HG03196 (cell line): ENCODE measurements around the gene DRC3.
"Not testable (repeated sequence)": the region's sequence is repeated elsewhere in the genome, so short reads cannot be mapped to it uniquely, and the experiment has no call there.

Source experiments
- ATAC-seq: cut with Tn5 transposase; IDR thresholded peaks from one replicate; pipeline ENCODE4 v1.9.1; 2021; ENCODE audit not compliant: unreplicated experiment

The DRC3 gene

DNA sequence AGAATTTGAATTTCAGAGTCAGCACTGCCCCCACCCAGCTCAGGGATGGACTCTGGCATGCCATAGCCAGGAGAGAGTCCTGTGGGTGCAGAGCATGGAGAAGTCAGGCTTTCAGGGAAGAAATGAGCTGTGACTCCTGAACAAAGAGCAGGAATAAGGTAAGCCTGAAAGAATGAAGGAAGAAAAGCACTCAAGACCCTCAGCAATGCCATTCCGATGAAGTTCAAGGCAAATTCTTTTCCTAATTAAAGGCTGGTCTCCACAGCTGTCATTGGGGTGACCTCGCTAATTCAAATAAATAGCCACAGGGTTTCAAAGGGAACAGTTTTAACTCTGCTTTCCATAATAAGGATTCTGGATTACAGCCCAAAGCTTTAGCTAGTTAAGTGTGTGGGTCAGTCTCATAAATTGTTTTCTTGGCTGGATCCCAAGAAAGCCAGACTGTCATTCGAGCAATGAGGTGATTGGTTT, 32.2 kb upstream of the DRC3 start:
- ATAC-seq, result no peak

DNA sequence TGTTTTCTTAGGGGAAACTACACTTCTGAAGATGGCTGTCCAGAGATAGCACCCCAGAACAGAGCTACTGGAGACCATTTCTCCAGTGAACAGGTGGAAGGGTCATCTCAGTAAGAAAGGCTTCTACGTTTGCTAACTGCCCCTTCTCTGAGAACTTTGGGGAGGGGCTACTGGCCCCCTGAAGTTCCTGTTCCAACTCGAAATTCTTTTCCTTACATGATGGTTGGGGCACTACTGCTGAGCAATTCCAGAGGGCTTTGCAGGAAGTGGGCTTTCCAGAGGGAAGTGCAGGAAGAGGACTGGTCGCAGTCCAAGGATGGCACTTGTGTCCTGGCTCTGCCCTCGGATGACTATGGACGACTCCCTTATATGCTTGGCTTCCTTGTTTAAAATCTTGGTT, 31.6 kb upstream of the DRC3 start:
- no peak for ATAC-seq

DNA sequence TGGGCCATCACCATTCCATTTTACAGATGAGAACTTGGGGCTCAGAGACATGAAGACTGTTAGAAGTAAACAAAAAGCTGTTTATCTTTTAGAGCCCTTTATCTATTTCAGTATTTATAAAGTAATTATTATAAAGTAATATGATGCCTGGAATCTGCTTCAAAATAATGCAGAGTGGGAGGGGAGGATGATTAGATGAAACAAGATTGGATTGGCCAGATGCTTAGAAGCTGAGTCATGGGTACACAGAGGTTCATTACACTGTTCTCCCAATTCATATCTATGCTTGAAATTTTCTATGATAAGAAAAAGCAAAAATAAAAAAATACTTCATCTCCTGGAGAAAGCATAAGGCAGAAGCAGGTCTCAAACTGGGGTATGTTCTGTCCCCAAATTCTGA, 29.8 kb upstream of the DRC3 start:
- no peak for ATAC-seq

DNA sequence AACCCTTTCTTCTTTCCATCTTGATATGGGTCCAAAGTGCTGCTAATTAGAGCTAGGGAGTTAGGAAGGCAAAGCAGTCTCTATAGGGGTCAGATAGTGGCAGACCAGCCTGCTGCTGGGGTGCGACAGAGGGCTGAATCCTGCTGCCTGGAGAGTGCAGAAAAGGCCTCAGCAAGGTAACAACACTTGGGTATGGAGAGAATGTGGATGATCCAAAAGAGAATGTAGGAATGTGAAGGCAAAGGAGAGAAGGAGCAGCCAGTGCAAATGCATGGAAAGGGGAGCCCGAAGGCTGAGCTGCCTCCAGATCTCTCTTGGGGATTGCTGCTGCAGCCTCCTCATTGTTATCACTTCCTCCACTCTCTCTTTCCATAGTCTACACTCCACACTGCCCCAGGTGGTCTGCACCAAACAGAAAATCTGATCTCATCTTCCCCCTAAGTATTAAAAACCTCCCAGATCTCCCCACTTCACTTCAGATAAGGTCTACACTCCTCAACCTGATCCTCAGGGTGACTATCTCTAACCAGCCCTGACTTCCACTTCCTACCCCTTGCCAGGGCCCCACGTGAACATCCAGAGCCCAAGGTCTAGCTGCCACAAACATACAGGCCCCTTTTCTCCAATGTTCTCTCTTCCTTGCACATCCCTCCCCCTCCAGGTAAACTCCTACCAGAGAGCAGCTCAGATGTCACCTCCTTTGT, 29.2 kb upstream of the DRC3 start:
- no peak for ATAC-seq

DNA sequence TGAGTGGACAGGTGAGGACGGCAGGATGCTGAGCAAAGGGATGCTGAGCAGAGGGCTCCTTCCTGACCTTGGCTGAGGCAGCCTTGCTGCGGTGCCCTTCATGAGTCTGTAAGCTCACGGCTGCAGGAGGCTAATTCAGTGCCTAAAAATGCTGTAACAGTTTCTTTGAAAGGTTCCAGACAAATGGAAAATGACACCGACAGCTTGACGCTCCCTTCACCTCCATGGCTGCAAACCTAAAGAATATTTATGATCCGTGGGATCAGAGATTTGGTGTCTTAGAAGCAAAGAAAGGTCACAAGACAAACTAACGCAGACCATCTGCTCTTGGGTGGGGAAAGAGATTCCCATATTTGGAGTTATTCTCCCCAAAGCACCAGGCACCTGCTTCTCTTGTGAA, 28.4 kb upstream of the DRC3 start:
- no peak for ATAC-seq

DNA sequence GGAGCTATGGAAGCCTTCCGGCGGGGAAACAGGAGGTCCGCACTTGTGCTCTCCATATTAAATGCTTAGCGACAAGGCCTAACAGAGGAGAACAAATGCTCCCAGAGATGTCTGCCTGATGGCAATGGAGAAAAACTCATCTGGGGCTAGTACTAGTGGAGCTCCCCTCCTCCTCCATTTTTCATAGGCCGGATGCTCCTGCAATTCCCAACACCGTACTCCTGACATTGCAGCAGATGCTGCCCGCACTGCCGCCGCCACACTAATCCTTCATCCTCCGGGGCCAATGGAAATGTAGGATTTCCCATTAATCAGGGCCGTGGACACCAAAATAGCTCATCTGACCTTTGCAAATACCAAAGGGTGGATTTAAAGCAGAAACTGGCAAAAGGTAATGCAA, 27.9 kb upstream of the DRC3 start:
- ATAC-seq, result no peak

DNA sequence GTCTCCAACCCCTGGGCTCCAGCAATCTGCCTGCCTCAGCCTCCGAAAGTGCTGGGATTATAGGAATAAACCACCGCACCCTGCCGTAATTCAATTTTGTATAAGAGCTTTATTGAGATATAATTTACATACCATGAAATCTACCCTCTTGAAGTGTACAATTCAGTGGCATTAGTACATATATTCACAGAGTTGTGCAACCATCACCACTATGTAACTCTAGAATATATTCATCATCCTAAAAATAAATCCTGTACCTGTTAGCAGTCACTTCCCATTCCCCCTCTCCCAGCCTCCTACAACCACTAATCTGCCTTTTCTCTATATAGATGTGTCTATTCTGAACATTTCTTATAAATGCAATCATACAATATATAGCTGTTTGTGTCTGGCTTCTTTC, 26.6 kb upstream of the DRC3 start:
- no peak for ATAC-seq

DNA sequence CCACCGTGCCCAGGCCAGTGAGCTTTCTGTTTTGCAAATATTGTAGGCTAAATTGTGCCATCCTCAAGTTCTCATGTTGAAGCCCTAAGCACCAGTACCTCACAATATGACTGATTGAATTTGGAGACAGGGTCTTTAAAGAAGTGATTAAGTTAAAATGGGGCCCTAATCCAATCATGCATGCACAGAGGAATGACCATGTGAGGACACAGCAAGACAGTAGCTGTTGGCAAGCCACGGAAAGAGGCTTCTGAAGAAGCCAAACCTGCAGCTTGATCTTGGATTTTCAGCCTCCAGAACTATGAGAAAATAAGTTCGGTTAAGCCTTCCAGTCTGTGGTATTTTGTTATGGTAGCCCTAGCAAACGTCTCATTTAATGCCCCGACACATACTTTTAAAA, 25.4 kb upstream of the DRC3 start:
- no peak for ATAC-seq

DNA sequence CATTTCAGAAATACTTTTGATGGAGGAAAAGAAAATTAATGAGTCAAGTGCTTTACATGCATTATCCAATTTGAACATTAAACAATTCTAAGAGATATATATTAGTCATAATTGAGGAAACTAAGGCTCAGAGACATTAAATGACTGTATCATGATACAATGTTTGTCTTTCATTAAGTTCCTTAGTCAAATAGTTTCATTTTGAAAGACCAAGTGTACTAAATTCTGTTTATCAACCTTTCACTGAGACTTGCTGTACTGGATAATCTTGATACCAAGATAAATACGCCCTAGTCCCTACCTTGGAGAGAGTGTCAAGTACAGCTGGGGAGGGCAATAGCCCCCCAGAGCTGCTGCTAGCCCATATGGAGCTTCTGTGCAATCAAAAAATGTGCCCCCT, 24.7 kb upstream of the DRC3 start:
- ATAC-seq, result no peak

DNA sequence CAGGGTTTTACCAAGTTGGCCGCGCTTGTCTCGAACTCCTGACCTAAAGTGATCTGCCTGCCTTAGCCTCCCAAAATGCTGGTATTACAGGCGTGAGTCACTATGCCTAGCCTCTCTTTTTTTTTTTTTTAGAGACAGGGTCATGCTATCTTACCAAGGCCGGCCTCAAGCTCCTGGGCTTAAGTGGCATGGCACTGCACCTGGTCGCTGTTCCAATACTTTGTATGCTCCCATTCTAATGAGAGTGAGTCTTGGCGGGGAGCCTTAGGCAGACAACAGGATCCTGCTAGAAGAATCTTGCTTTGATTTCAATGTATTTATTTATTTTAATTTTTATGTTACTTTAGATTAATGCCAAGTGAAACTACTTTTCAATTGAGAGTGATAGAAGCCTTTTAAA, 22.3 kb upstream of the DRC3 start:
- no peak for ATAC-seq

DNA sequence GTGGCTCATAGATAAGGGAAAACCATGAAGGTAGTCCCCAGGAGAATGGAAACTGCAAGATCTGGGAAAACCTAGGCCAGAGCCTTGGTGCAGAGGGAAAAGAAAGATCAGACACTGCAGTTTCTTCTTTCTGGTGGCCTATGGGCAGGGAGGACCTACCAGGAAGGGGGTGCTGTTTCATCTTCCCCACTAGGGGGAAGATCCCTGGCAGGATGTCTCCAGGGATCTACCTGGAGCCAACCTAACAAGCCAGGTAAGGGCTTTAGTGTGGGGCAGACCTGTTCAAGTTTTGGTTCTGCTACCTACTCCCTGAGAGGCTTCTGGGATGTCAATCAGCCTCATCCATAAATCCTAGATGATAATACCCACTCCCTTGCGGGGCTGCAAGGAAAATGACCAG, 21.9 kb upstream of the DRC3 start:
- ATAC-seq, result no peak

DNA sequence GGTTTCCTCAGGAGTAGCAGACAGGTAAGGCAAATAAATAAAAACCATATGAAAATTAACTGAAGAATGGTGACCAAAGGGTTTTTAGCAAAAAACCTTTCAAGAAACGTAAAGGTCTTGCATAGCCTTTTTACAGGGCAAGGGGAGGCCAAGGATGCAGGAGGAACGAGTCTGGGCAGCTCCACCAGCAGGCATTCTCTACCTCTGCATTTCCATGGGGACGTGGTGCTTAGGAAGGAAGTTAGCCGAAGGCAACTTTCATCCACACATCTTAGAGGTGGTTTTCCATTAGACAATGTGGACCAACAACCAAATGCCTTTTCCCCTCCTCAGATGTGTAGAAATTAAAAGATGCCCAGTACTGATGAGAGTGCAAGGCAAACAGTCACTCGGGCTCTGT, 21.1 kb upstream of the DRC3 start:
- no peak for ATAC-seq

DNA sequence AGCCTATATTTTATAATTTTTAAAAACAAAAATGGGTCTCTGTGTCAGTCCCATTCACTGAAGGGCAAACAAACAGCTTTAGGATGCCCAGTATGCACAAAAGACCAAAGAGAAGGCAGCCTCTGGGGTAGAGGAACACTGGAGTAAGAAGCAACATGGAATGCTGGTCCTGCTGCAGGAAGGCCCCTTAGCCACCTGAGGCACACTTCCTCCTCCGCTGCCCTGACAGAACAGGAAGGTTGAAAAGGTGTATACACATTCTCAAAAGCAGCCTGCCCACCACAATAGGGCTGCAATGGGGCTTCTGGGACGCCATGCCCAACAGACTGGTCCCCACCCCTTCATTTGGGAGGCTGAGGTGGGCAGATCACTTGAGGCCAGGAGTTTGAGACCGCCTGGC, 20.0 kb upstream of the DRC3 start:
- no peak for ATAC-seq

DNA sequence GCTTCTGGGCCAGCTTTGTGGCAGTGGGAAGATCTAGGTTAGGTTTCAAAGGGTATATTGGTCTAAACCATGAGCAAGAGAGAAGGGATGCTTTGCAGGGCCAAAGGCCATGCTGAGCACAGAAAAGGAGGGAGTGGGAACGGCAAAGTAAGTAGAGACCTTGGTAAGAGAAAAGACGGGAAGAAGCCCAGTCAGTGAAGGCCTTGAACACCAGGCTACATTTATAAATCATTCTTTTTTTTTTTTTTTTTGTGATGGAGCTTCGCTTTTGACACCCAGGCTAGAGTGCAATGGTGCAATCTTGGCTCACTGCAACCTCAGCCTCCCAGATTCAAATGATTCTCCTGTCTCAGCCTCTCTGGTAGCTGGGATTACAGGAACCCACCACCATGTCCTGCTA, 18.6 kb upstream of the DRC3 start:
- no peak for ATAC-seq

DNA sequence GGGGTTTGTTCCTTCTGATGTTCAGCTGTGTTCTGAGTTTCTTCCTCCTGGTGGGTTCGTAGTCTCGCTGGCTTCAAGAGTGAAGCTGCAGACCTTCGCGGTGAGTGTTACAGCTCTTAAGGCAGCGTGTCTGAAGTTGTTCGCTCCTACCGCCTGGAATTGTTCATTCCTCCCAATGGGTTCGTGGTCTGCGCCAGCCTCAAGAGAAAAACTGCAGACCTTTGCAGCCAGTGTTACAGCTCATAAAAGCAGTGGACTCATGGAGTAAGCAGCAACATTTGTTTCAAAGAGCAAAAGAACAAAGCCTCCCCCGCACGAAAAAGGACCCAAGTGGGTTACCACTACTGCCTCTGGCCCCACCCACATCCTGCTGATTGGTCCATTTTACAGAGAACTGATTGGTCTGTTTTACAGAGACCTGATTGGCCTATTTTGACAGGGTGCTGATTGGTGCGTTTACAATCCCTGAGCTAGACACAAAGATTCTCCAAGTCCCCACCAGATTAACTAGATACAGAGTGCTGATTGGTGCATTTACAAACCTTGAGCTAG, 16.8 kb upstream of the DRC3 start:
- ATAC-seq, result not testable (repeated sequence)

DNA sequence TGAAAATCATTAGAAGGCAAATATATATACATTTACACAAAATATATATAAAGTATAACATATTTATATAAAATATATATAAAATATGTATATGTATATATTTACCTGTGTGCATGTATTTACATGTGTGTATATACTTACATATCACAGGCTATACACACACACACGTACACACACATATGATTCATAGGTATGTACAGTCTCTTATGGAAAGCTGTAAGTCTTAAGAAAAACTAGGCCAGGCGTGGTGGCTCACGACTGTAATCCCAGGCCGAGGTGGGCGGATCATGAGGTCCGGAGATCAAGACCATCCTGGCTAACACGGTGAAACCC, 15.1 kb upstream of the DRC3 start:
- ATAC-seq, result no peak

DNA sequence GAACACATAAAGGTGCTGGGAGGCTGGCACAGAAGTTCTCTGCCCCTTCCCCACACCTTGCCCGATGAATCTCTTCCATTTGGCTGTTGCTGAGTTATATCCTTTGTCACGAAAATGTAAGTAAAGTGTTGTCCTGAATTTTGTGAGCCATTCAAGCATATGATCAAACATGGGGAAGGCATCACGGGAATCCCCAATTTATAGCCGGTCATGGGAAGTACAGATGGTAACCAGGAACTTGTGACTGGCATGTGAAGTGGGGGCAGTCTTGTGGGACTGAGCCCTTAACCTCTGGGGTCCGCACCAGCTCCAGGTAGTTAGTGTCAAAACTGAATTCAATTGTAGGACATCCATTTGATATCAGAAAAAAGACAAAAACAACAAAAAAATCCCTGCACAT, 13.7 kb upstream of the DRC3 start:
- ATAC-seq, result no peak

DNA sequence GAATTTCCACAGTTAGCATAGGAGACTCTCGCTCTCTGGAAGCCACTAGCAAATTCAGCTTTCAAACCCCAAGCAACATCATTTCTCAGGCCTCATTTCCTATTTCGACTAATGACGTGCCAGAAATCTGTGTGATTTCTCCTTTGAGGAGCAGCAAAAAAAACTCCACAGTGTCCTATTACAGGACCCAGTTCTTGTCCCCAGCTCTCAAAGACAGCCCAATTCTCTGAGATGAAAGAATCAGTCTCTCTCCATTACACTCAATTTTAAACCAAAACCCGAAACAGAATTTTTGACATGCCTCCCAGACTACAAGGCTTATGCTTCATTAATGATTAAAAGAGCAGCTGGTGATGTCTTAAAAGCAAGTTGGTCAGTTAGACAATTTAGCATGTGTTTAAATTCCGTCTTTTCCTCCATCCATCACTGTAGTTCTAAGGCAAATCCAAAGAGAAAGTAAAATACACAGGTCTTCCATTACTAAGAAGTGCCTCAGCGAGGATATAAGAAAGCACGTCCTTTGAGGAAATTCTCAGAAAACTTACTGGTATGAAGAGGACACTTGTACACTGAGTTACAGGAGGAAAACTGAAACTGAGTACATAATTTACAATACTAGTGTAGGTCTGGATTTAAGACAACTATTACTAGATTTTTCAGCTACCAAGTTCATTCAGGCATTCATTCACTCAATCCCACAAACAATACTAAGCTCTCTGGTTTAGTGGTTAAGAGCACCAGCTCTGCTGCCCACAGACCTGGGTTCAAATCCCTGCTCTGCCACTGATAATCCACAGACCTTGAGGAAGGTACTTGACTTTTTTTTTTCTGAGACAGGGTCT, 12.9 kb upstream of the DRC3 start:
- ATAC-seq, result peak; percentile 51

DNA sequence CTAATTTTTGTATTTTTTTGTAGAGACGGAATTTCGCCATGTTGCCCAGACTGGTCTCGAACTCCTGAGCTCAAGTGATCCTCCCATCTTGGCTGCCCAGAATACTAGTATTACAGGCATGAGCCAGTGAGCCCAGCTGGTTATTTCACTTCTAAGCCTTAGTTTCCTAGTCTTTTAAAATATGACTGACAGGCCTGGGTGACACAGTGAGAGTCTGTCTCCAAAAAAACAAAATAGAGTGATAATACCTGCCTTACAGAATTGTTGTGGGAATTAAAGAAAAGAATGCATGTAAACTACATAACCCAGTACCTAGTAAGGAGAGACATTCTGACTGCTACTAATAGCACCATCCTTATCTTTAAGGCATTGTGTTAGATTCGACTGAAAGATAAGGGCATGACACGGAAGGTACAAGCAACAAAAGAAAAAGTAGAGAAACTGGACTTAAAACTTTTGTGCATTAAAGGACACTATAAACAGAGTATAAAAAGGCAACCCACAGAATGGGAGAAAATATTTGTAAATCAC, 12.1 kb upstream of the DRC3 start:
- ATAC-seq, result no peak

DNA sequence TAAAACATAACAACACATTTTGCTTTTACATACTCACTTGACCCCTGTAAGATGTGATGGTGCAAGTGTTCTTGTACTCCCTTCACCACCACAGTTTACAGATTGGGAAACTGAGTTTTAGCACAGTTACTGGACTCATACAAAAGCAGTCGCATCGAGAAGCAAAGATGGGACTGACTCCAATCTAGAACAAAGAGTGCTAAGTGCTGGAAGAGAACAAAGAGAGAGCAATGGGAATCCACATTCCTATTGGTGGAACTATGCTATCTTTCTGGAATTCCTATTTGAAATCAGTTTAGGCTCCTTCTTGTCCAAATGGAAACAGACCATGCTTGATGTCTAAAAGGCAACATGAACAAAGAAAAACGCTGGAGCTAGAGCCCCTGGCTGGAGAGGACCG, 9.6 kb upstream of the DRC3 start:
- ATAC-seq, result no peak

DNA sequence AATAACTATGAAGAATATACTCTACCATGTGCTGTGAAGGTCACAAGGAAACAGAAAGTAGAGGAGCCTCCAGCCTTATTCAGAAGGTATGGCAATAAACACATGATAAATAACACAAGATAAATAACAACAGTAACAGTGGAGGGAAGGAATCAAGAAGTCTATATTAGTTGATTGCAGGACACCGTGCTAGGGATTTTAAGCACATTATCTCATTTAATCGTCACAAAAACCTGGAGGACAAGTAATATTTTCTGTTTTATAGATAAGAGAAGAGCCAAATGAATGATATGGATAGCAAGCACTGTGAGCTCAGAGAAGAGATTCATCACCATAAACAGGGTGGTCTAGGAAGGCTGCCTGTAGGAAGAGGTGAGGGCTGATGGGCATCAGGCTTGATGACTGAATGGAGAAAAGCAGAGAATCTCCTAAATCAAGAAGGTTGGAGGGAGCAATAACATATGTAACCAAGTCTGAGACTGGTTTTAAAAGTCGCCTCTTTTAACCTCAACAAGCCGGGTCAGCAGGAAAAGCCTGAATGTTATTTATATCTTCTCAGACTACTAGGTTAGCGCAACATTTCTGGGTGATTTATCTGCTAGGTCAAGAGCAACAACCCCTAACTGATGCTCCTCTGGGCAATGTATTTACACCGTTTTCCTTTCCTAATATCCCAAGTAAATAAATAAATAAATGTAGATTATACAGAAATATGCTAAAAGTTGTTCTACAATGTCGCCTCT, 8.8 kb upstream of the DRC3 start:
- no peak for ATAC-seq
